BLaER1 treated with 17β-estradiol and CSF1 and Interleukin-3, amounts not matched to agents 10 nM and 100 nM (cell line): ENCODE data around the gene HSPA6.

Experiments used
- H3K27ac ChIP-seq, 11 experiments: shearing (Covaris generic); formaldehyde crosslinking; 2 replicates each; pipeline ENCODE4 v1.8.1; 2022
- H3K27me3 ChIP-seq, 11 experiments: shearing (Covaris generic); formaldehyde crosslinking; 2 replicates each; pipeline ENCODE4 v1.8.1; 2022
- H3K36me3 ChIP-seq, 11 experiments: shearing (Covaris generic); formaldehyde crosslinking; 2 replicates each; pipeline ENCODE4 v1.8.1; 2022
- H3K4me1 ChIP-seq, 10 experiments: shearing (Covaris generic); formaldehyde crosslinking; 2 replicates each; pipeline ENCODE4 v1.8.1; 2022
- H3K4me2 ChIP-seq, 11 experiments: shearing (Covaris generic); formaldehyde crosslinking; 2 replicates each; pipeline ENCODE4 v1.8.1; 2022
- H3K4me3 ChIP-seq, 10 experiments: shearing (Covaris generic); formaldehyde crosslinking; 2 replicates each; pipeline ENCODE4 v1.8.1; 2022
- H3K9ac ChIP-seq, 11 experiments: shearing (Covaris generic); formaldehyde crosslinking; 2 replicates each; pipeline ENCODE4 v1.8.1; 2022
- H3K9me3 ChIP-seq, 11 experiments: shearing (Covaris generic); formaldehyde crosslinking; replicated peaks in 1 of 11; 2 replicates each; pipeline ENCODE4 v1.8.1; 2022
- H4K20me1 ChIP-seq, 11 experiments: shearing (Covaris generic); formaldehyde crosslinking; 2 replicates each; pipeline ENCODE4 v1.8.1; 2022
- Cebpa-rat ChIP-seq, 11 experiments: shearing (Covaris generic); IDR thresholded peaks; 2 replicates each; pipeline ENCODE4 v1.8.1; 2022

HSPA6 gene

DNA sequence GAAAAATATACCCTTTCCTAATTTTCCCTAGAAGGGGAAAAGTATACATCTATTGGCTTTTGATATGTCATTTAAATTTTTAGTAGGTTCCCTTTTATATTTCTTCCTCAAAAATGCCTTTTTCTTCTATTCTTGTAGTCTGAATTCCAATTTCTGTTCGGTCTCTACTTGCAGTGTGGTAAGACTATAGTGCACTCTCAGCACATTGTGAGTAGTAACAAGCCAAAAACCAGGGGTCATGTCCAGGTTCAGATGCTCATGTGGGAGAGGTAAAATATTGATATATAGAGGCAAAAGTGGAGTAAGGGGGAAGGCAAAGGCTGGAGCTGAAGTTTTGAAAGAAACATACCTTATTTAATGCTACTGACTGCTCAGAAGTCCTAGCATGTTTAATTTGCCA is 23.1 kb upstream of the HSPA6 start:
- Histone ChIP-seq H3K4me1 (peaks cover 29 to 91% (median 61%) of the 10 kb centered on the region in 10 experiments), H3K27me3 (no peaks in the 10 kb centered on the region), H3K27ac (no peak overlapping the region), H3K9ac (no peak overlapping the region), H4K20me1 (no peaks in the 10 kb centered on the region), H3K9me3 (0 out of 22 replicates have a peak, but pooled peaks cover 0 to 5% (median 0%) of the 10 kb centered on the region in 11 experiments), H3K4me3 (no peak overlapping the region), H3K36me3 (no peaks in the 10 kb centered on the region), H3K4me2 (peak overlapping the region in 6 of 11 experiments; percentile 81 to 93 (median 84); a peak in 7 of 22 replicates)
- TF ChIP-seq Cebpa-rat (IDR thresholded peaks at IDR 0.05), result no peak

DNA sequence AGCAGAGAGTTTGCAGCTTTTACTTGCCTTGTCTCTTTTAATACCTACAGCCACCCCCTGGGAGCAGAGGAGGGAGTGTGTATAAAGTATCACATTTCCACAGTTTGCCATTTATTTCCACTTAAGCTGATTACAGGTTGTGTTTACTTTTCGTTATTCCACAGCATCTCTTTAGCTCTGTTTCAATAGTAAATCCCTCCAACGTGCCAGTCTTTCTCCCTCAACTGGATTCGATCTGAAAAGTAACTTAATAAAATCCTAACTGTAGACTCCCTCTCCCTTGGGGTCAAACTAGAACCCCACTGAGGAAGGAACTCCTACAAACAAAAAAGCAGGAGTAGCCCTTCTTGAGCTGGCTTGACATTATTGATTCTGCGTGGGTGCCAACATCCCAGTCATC is 22.2 kb upstream of the HSPA6 start:
- H3K4me1 ChIP-seq, result peaks cover 38 to 96% (median 70%) of the 10 kb centered on the region in 10 experiments
- no peak for TF ChIP-seq Cebpa-rat (IDR thresholded peaks at IDR 0.05)
- peak overlapping the region in 3 of 11 experiments; percentile 60 to 93 (median 85); a peak in 5 of 22 replicates for H3K4me2 ChIP-seq
- no peak overlapping the region for H3K4me3 ChIP-seq
- H4K20me1 ChIP-seq, result peaks cover 0 to 6% (median 0%) of the 10 kb centered on the region in 11 experiments; a peak in 2 of 22 replicates
- H3K27ac ChIP-seq, result no peak overlapping the region
- H3K36me3 ChIP-seq, result peaks cover 0 to 5% (median 0%) of the 10 kb centered on the region in 11 experiments; a peak in 3 of 22 replicates
- no peaks in the 10 kb centered on the region for H3K27me3 ChIP-seq
- 0 out of 22 replicates have a peak, but pooled peaks cover 0 to 5% (median 0%) of the 10 kb centered on the region in 11 experiments for H3K9me3 ChIP-seq
- H3K9ac ChIP-seq, result no peak overlapping the region

DNA sequence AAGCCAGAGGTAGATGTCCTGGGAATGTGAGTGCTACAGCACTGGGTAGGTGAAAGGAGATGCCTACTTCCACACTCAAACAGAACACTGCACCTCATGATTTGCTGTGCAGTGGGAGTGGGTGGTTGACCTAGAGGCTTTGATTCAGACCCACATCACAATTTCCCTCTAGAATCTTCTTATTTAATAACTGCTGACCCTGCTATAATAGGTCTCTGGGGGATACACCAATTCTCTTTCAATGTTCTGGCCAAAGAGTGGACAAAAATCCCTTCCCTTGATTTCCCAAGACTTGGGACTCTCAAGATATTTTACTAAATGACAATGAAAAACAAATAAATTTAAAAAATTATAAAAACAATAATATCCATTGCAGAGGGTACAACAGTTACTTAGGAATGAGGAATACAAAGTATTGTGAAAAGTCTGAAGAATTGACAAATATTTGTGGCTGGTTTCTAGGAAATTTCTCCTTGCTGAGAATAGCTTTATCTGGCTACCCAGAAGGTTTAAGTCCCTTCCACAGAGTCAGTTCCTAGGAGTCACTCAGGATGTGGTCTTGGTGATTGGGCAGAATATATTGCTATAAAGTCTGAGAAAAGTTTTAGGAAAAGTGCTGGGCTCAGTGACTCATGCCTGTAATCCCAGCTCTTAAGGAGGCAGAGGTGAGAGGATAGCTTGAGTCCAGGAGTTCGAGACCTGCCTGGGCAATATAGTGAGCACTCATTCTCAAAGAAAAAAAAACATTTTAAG is 21.5 kb upstream of the HSPA6 start:
- H3K9ac ChIP-seq, result no peak overlapping the region
- peaks cover 40 to 96% (median 75%) of the 10 kb centered on the region in 10 experiments for H3K4me1 ChIP-seq
- TF ChIP-seq Cebpa-rat (IDR thresholded peaks at IDR 0.05), result no peak
- H3K4me3 ChIP-seq, result no peak overlapping the region
- no peak overlapping the region for H3K27ac ChIP-seq
- H3K36me3 ChIP-seq, result peaks cover 0 to 12% (median 0%) of the 10 kb centered on the region in 11 experiments; a peak in 3 of 22 replicates
- no peaks in the 10 kb centered on the region for H3K27me3 ChIP-seq
- peaks cover 0 to 10% (median 0%) of the 10 kb centered on the region in 11 experiments; a peak in 2 of 22 replicates for H4K20me1 ChIP-seq
- H3K9me3 ChIP-seq, result 0 out of 22 replicates have a peak, but pooled peaks cover 0 to 5% (median 0%) of the 10 kb centered on the region in 11 experiments
- peak overlapping the region in 6 of 11 experiments; percentile 10 to 93 (median 54); a peak in 10 of 22 replicates for H3K4me2 ChIP-seq

DNA sequence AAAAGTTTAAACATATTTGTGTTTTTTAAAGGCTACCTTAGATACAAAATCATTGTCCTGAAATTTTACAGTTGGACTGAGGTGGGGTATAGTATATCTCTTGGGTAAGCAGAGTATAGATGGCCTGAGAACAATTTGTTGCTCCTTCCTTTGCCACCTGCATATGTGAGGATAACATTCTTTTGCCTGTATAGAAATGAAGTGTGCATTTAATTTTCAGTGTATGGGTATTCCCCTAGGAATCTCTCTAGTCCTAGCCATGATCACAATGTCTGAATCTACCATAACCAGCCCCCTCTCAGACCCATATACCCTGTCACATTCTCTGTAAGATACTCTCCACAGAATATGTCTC is 21.0 kb upstream of the HSPA6 start:
- H3K9me3 ChIP-seq, result 0 out of 22 replicates have a peak, but pooled peaks cover 0 to 5% (median 0%) of the 10 kb centered on the region in 11 experiments
- no peak for TF ChIP-seq Cebpa-rat (IDR thresholded peaks at IDR 0.05)
- peaks cover 40 to 98% (median 73%) of the 10 kb centered on the region in 10 experiments for H3K4me1 ChIP-seq
- H3K9ac ChIP-seq, result no peak overlapping the region
- no peak overlapping the region for H3K4me3 ChIP-seq
- peaks cover 0 to 17% (median 0%) of the 10 kb centered on the region in 11 experiments; a peak in 3 of 22 replicates for H3K36me3 ChIP-seq
- peaks cover 0 to 15% (median 0%) of the 10 kb centered on the region in 11 experiments; a peak in 2 of 22 replicates for H4K20me1 ChIP-seq
- H3K27ac ChIP-seq, result no peak overlapping the region
- H3K27me3 ChIP-seq, result no peaks in the 10 kb centered on the region
- H3K4me2 ChIP-seq, result peak overlapping the region in 6 of 11 experiments; percentile 10 to 93 (median 54); a peak in 10 of 22 replicates

DNA sequence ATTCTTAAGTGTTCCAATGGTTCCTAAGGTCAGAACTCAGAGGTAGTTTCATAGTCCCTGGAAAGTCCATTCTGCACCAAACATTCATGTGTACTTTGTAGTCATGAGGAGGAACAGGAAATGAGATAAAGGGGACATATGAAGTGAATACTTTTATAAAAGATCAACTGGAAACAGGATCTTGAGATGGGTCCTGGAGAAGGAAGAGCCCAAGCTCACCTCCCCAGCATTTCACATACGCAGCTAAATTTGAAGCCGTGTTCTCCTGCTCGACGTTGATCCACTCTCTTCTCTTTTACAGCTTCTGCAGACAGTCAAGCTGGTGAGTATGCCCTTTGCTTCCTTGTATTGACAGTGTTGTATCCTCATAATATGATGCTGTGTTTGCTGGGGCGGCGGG is 18.7 kb upstream of the HSPA6 start:
- peak overlapping the region in 9 of 10 experiments; percentile 10 to 68 (median 57); a peak in 17 of 20 replicates for H3K4me3 ChIP-seq
- peak overlapping the region; percentile 70 to 98 (median 91) for H3K4me2 ChIP-seq
- 0 out of 22 replicates have a peak, but pooled peaks cover 0 to 5% (median 0%) of the 10 kb centered on the region in 11 experiments for H3K9me3 ChIP-seq
- peaks cover 26 to 98% (median 51%) of the 10 kb centered on the region in 10 experiments for H3K4me1 ChIP-seq
- H4K20me1 ChIP-seq, result peaks cover 0 to 39% (median 0%) of the 10 kb centered on the region in 11 experiments; a peak in 3 of 22 replicates
- H3K27me3 ChIP-seq, result no peaks in the 10 kb centered on the region
- peak overlapping the region in 10 of 11 experiments; percentile 19 to 80 (median 66); a peak in 18 of 22 replicates for H3K9ac ChIP-seq
- peak overlapping the region; percentile 41 to 84 (median 79) for H3K27ac ChIP-seq
- TF ChIP-seq Cebpa-rat (IDR thresholded peaks at IDR 0.05), result no peak
- H3K36me3 ChIP-seq, result peaks cover 0 to 40% (median 11%) of the 10 kb centered on the region in 11 experiments; a peak in 12 of 22 replicates

DNA sequence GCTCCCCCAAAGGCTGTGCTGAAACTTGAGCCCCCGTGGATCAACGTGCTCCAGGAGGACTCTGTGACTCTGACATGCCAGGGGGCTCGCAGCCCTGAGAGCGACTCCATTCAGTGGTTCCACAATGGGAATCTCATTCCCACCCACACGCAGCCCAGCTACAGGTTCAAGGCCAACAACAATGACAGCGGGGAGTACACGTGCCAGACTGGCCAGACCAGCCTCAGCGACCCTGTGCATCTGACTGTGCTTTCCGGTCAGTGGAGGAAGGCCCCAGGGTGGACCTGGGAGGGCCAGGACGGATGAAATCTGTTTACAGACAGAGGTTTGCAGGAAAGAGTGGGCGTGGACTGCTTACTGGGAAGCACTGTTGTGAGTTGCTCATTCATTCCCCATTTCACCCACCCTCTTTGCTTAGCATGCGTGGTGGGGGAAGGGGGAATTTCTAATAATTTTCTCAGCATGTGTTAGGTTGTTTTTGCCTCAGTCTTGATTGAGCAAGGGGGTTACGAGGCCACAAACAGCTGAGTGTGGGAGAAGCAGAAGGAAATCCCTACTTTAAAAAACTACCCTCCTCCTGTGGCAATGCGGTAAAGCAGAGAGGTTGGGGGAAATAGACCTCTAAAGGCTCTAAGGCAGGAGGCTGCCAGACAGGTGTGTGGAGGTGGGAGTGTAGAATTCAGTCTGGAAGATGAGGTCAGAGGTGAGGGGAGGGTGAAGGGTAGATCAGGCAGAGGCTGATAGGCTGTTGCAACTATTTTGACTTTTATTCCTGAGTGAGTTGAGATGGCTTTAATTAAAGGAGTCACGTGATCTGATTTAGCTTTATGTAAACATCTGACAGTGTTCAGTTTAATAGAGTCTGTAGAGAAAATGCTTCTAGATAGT is 17.8 kb upstream of the HSPA6 start:
- Histone ChIP-seq H3K9ac (peak overlapping the region in 10 of 11 experiments; percentile 19 to 80 (median 66); a peak in 16 of 22 replicates), H3K36me3 (peaks cover 0 to 49% (median 20%) of the 10 kb centered on the region in 11 experiments; a peak in 12 of 22 replicates), H3K4me3 (peak overlapping the region in 7 of 10 experiments; percentile 46 to 68 (median 61); a peak in 15 of 20 replicates), H3K4me2 (peak overlapping the region; percentile 70 to 98 (median 91)), H3K4me1 (peaks cover 26 to 98% (median 48%) of the 10 kb centered on the region in 10 experiments), H3K27ac (peak overlapping the region; percentile 41 to 84 (median 79)), H3K27me3 (no peaks in the 10 kb centered on the region), H3K9me3 (0 out of 22 replicates have a peak, but pooled peaks cover 0 to 5% (median 0%) of the 10 kb centered on the region in 11 experiments), H4K20me1 (peaks cover 0 to 48% (median 0%) of the 10 kb centered on the region in 11 experiments; a peak in 4 of 22 replicates)
- peak in 9 of 11 experiments; percentile 20 to 80 (median 61); a peak in 12 of 22 replicates for TF ChIP-seq Cebpa-rat (IDR thresholded peaks at IDR 0.05)

DNA sequence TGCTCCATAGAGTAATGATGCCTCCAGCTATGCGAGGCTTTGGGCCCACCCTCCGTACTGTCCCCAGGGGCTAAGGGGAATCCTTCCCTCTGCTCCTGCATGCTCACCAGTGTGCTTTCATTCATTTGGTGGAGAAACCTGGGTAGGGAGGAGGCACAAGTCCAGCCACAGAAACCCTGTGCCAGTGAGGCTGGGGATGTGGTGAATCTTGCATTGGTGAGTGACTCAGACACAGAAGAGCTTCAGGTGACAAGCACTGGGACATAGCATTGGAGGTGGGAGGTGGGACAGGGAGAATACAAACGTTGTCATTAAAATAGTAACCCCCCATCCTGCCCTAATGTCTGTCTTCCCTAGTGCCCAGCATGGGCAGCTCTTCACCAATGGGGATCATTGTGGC is 13.9 kb upstream of the HSPA6 start:
- H3K9me3 ChIP-seq, result no peaks in the 10 kb centered on the region; a peak in 1 of 22 replicates
- H3K36me3 ChIP-seq, result peaks cover 0 to 72% (median 21%) of the 10 kb centered on the region in 11 experiments; a peak in 12 of 22 replicates
- 0 out of 20 replicates have a peak overlapping the region, but pooled peaks of 1 of the 10 experiments have one; percentile 13 for H3K4me3 ChIP-seq
- no peak for TF ChIP-seq Cebpa-rat (IDR thresholded peaks at IDR 0.05)
- H3K4me2 ChIP-seq, result peak overlapping the region in 3 of 11 experiments; percentile 87 to 96 (median 93); a peak in 6 of 22 replicates
- peak overlapping the region in 2 of 11 experiments; percentile 3 to 52; a peak in 2 of 22 replicates for H3K9ac ChIP-seq
- H3K4me1 ChIP-seq, result peaks cover 19 to 78% (median 37%) of the 10 kb centered on the region in 10 experiments
- H3K27ac ChIP-seq, result no peak overlapping the region
- peaks cover 0 to 62% (median 0%) of the 10 kb centered on the region in 11 experiments; a peak in 4 of 22 replicates for H4K20me1 ChIP-seq
- H3K27me3 ChIP-seq, result no peaks in the 10 kb centered on the region
